Stimulated activated CD4-positive, alpha-beta T cell treated with anti-CD3 and anti-CD28 coated beads, Interleukin-4, amount 100 ng/mL, for 48 hours (primary cell): ENCODE measurements around the gene TMEM134.

Experiments
- DNase-seq, 2 donors: peaks; one replicate each; pipeline ENCODE4 v3.0.0-alpha.2; 2020; ENCODE audit warnings: low read depth in 2 of 2

The TMEM134 gene

GRCh38 chr11:67458266-67458665 is 10.8 kb downstream of the TMEM134 start:
- DNase-seq: no peak

- DNase-seq: no peak
Measured at GRCh38 chr11:67457453-67457852, 11.6 kb downstream of the TMEM134 start.

- no peak for DNase-seq
Measured at GRCh38 chr11:67456068-67456705, 12.9 kb downstream of the TMEM134 start.

GRCh38 chr11:67455054-67455453 is 14.0 kb downstream of the TMEM134 start, which contains the start of gene CABP4:
Gene CABP4 (plus strand): TSS chr11:67455354. CDS start chr11:67455424, 70 bp downstream.
- no peak for DNase-seq

GRCh38 chr11:67453816-67454732 is 15.0 kb downstream of the TMEM134 start:
- DNase-seq: no peak

- DNase-seq: no peak
Measured at GRCh38 chr11:67452141-67452952, 16.7 kb downstream of the TMEM134 start, which contains the start of gene GPR152. Gene GPR152 (minus strand): TSS chr11:67452729. CDS start chr11:67452724, 5 bp downstream.

- no peak for DNase-seq
Measured at GRCh38 chr11:67451658-67451976, 17.4 kb downstream of the TMEM134 start.

GRCh38 chr11:67450796-67451657 is 18.0 kb downstream of the TMEM134 start:
- no peak for DNase-seq

GRCh38 chr11:67449116-67449844 is 19.8 kb downstream of the TMEM134 start:
- no peak for DNase-seq

- DNase-seq: no peak
Measured at GRCh38 chr11:67448220-67448609, 20.8 kb downstream of the TMEM134 start.

- no peak for DNase-seq
Measured at GRCh38 chr11:67445515-67445914, 23.5 kb downstream of the TMEM134 start.

GRCh38 chr11:67442504-67443404 is 26.3 kb downstream of the TMEM134 start:
- no peak for DNase-seq

- no peak for DNase-seq
Measured at GRCh38 chr11:67441731-67442351, 27.2 kb downstream of the TMEM134 start.

- no peak for DNase-seq
Measured at GRCh38 chr11:67441098-67441563, 27.9 kb downstream of the TMEM134 start.

- no peak for DNase-seq
Measured at GRCh38 chr11:67440229-67441097, 28.6 kb downstream of the TMEM134 start.

- DNase-seq: no peak
Measured at GRCh38 chr11:67439321-67440228, 29.5 kb downstream of the TMEM134 start.
